Activated CD8-positive, alpha-beta memory T cell treated with anti-CD3 and anti-CD28 coated beads for 24 hours (primary cell): ENCODE measurements around the gene PARP15.
"Not testable (repeated sequence)": the region's sequence is repeated elsewhere in the genome, so short reads cannot be mapped to it uniquely, and the experiment has no call there.

ENCODE experiments used
- DNase-seq: peaks from one replicate; pipeline ENCODE4 v3.0.0-alpha.2; 2020

Gene PARP15

GRCh38 chr3:122620399-122620798 is 42.9 kb downstream of the PARP15 start:
- DNase-seq = no peak

- no peak for DNase-seq
Measured at GRCh38 chr3:122621112-122621511, 43.7 kb downstream of the PARP15 start.

- DNase-seq = no peak
Measured at GRCh38 chr3:122623031-122623829, 45.8 kb downstream of the PARP15 start.

DNA sequence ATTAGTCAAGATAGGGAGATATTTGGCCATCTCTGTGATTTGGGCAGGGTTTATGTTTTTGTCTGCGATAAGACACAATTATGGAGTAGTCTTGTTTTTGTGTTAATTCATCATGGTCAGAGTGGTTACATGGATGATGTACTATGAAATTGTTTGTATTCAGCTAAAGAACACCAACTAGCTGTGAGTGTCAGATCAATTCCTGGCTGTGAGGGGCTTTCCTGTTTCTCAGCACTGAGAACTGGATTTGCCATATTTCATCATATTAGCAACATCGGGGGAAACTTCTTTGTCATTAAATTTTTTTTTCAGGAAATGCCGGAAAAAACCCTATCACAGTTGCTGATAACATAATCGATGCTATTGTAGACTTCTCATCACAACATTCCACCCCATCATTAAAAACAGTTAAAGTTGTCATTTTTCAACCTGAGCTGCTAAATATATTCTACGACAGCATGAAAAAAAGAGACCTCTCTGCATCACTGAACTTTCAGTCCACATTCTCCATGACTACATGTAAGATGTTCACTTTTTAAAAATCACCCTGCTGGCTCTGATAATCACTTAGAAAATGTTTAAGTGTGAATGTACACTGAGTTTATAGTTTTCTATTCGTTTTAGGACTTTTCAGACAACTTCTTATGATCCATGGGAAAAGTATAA is 49.2 kb downstream of the PARP15 start:
- DNase-seq = no peak

DNA sequence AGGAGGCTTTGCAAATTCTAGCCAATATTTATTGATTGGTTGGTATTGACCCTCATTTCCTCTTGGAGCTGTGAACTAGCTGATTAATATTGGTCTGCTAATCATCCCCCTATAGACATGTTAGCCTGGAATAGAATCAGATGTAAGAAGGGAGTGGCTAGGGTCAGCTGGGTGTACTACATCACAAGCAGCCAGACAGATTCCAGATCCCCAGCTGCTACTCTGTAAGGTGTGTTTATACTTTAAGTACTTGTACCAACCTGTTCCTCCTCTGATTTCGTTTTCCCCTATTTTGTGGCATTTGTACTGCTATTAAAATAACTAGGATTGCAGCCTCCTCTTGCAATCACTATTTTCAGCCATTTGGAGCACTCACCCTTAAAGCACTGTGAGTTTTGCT is 49.9 kb downstream of the PARP15 start:
- DNase-seq = no peak

- no peak for DNase-seq
Measured at GRCh38 chr3:122628567-122628966, 51.1 kb downstream of the PARP15 start.

- no peak for DNase-seq
Measured at GRCh38 chr3:122629763-122630162, 52.3 kb downstream of the PARP15 start.

DNA sequence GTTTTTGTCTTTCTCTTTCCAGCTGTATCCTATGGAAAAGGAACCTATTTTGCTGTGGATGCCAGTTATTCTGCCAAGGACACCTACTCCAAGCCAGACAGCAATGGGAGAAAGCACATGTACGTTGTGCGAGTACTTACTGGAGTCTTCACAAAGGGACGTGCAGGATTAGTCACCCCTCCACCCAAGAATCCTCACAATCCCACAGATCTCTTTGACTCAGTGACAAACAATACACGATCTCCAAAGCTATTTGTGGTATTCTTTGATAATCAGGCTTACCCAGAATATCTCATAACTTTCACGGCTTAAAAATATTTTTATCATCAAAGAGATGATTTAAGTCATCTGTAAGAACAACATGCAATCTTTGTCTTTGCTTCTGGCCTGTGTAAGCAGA is 58.3 kb downstream of the PARP15 start:
- DNase-seq = no peak

DNA sequence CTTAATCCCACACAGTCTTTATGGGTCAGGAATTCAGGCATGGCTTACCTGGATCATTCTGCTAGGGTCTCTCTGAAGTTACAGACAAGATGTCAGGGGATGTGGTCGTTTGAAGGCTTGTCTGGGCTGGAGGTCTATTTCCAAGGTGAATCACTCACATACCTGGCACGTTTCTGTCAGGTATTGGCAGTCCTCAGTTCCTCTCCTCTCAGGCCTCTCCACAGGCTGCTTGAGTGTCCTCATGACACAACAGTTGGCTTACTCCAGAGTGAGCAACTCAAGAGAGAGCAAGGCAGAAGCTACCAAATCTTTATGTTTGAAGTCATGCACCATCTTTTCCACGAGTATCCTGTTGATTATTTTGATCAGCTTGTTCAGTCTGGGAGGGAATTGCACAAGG is 59.2 kb downstream of the PARP15 start:
- DNase-seq = no peak

- DNase-seq = no peak
Measured at GRCh38 chr3:122640437-122640999, 63.1 kb downstream of the PARP15 start.

- DNase-seq = no peak
Measured at GRCh38 chr3:122642935-122643334, 65.5 kb downstream of the PARP15 start.

DNA sequence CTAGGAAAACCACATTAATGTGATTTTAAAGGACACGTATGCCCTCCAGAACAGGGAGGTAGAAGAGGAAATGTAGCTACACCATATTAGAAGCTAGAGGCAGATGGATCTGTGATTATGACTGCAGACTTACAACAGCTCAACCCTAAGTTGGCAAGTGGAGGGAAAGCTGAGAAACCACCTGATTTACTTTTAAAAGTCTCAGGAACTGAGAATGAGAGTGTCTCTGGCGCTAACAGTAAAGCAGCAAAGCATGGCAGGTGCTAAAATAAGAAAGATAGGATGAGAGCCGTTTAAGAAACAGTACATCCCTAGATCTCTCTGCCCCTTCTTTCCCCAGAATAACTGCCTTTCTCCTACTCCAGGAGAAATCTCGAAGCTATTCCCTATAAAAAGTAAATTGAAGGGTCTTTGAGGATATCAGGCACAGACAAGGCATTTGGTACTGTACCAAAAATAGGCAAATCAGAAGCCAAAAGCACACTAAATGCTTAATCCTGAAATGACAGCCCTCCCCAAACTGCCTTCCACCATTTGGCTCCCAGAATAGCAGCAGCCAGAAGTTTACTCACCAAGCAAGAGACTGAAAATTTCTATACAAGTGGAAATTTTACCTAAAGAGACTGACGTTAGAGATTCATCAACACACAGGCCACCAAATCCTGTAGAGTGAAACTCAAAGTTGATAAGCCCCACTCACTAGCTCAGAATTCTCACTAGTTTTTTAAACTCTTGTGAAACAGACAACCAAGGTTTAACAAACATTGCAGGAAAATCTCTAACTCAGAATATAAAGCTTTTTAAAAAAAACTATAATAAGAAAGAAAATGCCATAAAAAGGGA is 68.9 kb downstream of the PARP15 start:
- DNase-seq = no peak

DNA sequence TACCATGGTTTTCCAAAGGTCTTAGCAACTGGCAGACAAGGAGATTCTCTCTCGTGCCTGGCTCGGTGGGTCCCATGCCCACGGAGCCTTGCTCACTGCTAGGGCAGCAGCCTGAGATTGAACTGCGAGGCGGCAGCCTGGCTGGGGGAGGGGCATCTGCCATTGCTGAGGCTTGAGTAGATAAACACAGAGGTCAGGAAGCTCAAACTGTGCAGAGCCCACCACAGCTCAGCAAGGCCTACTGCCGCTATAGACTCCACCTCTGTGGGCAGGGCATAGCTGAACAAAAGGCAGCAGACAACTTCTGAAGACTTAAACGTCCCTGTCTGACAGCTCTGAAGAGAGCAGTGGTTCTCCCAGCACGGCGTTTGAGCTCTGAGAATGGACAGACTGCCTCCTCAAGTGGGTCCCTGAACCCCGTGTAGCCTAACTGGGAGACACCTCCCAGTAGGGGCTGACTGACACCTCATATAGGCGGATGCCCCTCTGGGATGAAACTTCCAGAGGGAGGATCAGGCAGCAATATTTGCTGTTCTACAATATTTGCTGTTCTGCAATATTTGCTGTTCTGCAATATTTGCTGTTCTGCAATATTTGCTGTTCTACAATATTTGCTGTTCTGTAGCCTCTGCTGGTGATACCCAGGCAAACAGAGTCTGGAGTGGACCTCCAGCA is 73.9 kb downstream of the PARP15 start:
- DNase-seq = not testable (repeated sequence)

- DNase-seq = not testable (repeated sequence)
Measured at GRCh38 chr3:122651962-122652361, 74.5 kb downstream of the PARP15 start.

- DNase-seq = not testable (repeated sequence)
Measured at GRCh38 chr3:122658336-122658735, 80.9 kb downstream of the PARP15 start.

- DNase-seq = no peak
Measured at GRCh38 chr3:122660297-122660974, 83.0 kb downstream of the PARP15 start.

DNA sequence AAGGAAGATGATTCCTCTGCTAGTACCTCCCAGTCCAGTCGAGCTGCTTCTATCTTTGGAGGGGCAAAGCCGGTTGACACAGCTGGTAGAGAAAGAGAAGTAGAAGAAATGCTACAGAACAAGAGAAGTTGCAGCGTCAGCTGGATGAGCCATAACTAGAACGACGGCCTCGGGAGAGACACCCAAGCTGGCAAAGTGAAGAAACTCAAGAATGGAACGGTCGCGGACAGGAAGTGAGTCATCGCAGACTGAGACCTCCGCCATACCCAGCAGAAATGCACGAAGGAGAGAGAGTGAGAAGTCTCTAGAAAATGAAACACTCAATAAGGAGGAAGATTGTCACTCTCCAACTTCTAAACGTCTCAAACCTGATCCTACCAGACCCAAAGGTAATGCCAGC is 84.2 kb downstream of the PARP15 start:
- no peak for DNase-seq

GRCh38 chr3:122662505-122662904 is 85.1 kb downstream of the PARP15 start:
- no peak for DNase-seq

GRCh38 chr3:122665226-122665786 is 87.9 kb downstream of the PARP15 start:
- no peak for DNase-seq

GRCh38 chr3:122665881-122666280 is 88.4 kb downstream of the PARP15 start:
- DNase-seq = no peak

- DNase-seq = no peak
Measured at GRCh38 chr3:122668930-122669730, 91.7 kb downstream of the PARP15 start.
